ENCODE results near the gene MSI2. TPM values are rescaled to one million over a fixed set of nuclear protein-coding genes. Genes with fewer than 3 reads are reported as not detected.

MSI2 gene
- total RNA-seq, 4 donors from 2014 or later, result 27.3 to 50.4 (median 36.8) TPM

- H3K4me1 ChIP-seq, result peaks cover 0 to 42% (median 15%) of the 10 kb centered on the region in 3 donors
- H3K4me3 ChIP-seq, result peak overlapping the region in 1 of 2 donors; percentile 28
- peak overlapping the region in 3 of 4 donors; percentile 69 to 80 (median 71) for H3K27ac ChIP-seq
- no peaks in the 10 kb centered on the region for H3K27me3 ChIP-seq
- H3K36me3 ChIP-seq, result peaks cover 0 to 7% of the 10 kb centered on the region in 2 donors
- WGBS, 2 donors (ENCODE audit: low coverage in 1 of 2), result 6 to 20% methylated on average over 11 to 14 of the region's 24 CpGs
- TF ChIP-seq POLR2AphosphoS5 (IDR thresholded peaks at IDR 0.05), result peak; percentile 47
- TF ChIP-seq CTCF (IDR thresholded peaks at IDR 0.05), result peak in 1 of 4 experiments; percentile 10
- no peak for TF ChIP-seq POLR2A (IDR thresholded peaks at IDR 0.05)
- TF ChIP-seq EP300 (IDR thresholded peaks at IDR 0.05), result no peak
- ATAC-seq, result peak; percentile 69
- H3K9me3 ChIP-seq, result no peaks in the 10 kb centered on the region
Measured at GRCh38 chr17:57604771-57605674, 348.7 kb downstream of the MSI2 start.

DNA sequence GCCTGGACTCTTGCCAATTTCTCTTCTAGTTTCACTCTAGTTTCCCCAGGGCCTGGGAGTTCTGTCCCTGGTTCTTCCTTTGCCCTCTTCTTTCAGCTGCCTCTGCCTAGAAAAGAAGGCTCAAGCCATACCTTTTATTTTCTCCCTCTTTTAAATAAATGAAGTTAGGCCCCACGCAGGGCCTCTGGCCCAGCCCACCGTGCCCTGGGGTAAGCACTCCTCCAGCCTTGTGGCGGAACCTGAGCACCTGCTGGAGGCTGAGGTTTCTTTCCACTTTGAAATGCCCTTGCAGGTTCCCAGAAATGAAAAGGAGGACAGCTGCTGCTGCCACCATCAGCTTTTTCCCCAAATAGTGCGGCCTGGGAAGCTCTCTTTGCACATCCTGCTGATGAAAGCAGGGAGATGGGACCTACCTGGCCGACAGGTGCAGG lies 349.4 kb downstream of the MSI2 start:
- H3K27me3 ChIP-seq, result no peaks in the 10 kb centered on the region
- ATAC-seq, result no peak
- 40 to 69% methylated on average over 2 to 4 of the region's 5 CpGs for WGBS, 2 donors (ENCODE audit: low coverage in 1 of 2)
- no peaks in the 10 kb centered on the region for H3K9me3 ChIP-seq
- peaks cover 0 to 7% of the 10 kb centered on the region in 2 donors for H3K36me3 ChIP-seq
- peak overlapping the region in 3 of 4 donors; percentile 69 to 80 (median 71) for H3K27ac ChIP-seq
- TF ChIP-seq CTCF (IDR thresholded peaks at IDR 0.05), result peak in 1 of 4 experiments; percentile 2
- TF ChIP-seq EP300 (IDR thresholded peaks at IDR 0.05), result no peak
- H3K4me3 ChIP-seq, result peak overlapping the region in 1 of 2 donors; percentile 28
- H3K4me1 ChIP-seq, result peaks cover 0 to 42% (median 15%) of the 10 kb centered on the region in 3 donors

DNA sequence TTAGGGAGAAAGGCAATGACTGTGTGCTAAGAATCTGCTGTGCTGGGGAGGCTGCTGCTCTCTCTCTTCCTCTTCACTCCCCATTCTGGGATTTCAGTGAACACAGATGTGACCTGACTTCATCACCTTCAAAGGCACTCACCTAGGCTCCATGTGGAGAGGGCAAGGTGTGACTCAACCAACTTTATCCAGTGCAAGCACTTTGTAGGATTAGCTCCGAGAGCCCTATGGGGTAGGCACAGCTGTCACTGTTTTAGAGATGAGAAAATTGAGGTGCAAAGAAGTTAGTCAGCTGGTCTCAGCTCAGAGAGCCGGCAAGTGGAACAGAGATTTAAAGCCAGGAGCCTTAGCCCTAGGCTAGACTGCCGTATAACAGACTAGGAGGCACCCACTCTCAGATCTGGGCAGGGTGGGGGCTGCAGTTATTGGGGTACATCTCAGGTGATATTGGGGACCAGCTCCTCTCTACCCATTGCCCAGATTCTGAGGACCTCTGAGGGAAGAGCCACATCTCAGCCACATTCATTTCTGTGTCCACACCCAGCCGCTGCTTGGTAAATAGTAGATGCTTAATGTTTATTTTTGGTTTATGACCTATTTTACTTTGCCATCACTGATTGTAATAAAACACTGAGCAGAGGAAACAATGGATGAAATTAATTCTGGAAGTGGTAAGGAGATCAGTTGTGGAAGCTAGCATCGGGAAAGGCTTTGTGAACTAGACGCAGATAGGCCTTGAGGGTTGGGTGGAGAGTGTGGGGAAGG lies 350.0 kb downstream of the MSI2 start:
- Histone ChIP-seq H3K27me3 (no peaks in the 10 kb centered on the region), H3K4me3 (no peak overlapping the region), H3K27ac (peak overlapping the region in 2 of 4 donors; percentile 69 to 80), H3K4me1 (peaks cover 0 to 42% (median 15%) of the 10 kb centered on the region in 3 donors), H3K36me3 (peaks cover 0 to 4% of the 10 kb centered on the region in 2 donors), H3K9me3 (no peaks in the 10 kb centered on the region)
- 91 to 100% methylated on average over 4 to 6 of the region's 6 CpGs for WGBS, 2 donors (ENCODE audit: low coverage in 1 of 2)
- TF ChIP-seq POLR2A (IDR thresholded peaks at IDR 0.05) (no peak), EP300 (IDR thresholded peaks at IDR 0.05) (no peak), CTCF (IDR thresholded peaks at IDR 0.05) (no peak), POLR2AphosphoS5 (IDR thresholded peaks at IDR 0.05) (no peak)
- no peak for ATAC-seq

GRCh38 chr17:57607553-57608120 lies 351.3 kb downstream of the MSI2 start:
- Histone ChIP-seq H3K27ac (no peak overlapping the region), H3K4me3 (no peak overlapping the region), H3K4me1 (peaks cover 0 to 46% (median 15%) of the 10 kb centered on the region in 3 donors), H3K36me3 (no peaks in the 10 kb centered on the region), H3K9me3 (no peaks in the 10 kb centered on the region), H3K27me3 (no peaks in the 10 kb centered on the region)
- no peak for ATAC-seq
- TF ChIP-seq CTCF (IDR thresholded peaks at IDR 0.05) (no peak), EP300 (IDR thresholded peaks at IDR 0.05) (no peak), POLR2A (IDR thresholded peaks at IDR 0.05) (no peak), POLR2AphosphoS5 (IDR thresholded peaks at IDR 0.05) (no peak)
- WGBS, 2 donors (ENCODE audit: low coverage in 1 of 2), result 85 to 86% methylated on average over 6 to 8 of the region's 12 CpGs

Data from gastroesophageal sphincter (tissue), 4 donors.